Fibroblast of lung (primary cell): ENCODE results near the gene MRPS26.

Experiments used
- EZH2 ChIP-seq: IDR thresholded peaks from 2 replicates; pipeline ENCODE4 v1.5.1; 2012; ENCODE audit warnings: low read length, control low read depth, mild to moderate bottlenecking; ENCODE audit errors: missing control alignments
- TF ChIP-seq, protein P1 (sequence below), 2 donors: IDR thresholded peaks in 1 of 2; conservative IDR thresholded peaks in 1 of 2; 1 replicate in 1 of 2; 2 replicates in 1 of 2; pipeline ENCODE4 v1.5.1; 2011 to 2012; ENCODE audit warnings: low read length in 2 of 2, control low read depth in 1 of 2, inconsistent platforms in 1 of 2, low read depth in 1 of 2, mild to moderate bottlenecking in 1 of 2

DNA sequence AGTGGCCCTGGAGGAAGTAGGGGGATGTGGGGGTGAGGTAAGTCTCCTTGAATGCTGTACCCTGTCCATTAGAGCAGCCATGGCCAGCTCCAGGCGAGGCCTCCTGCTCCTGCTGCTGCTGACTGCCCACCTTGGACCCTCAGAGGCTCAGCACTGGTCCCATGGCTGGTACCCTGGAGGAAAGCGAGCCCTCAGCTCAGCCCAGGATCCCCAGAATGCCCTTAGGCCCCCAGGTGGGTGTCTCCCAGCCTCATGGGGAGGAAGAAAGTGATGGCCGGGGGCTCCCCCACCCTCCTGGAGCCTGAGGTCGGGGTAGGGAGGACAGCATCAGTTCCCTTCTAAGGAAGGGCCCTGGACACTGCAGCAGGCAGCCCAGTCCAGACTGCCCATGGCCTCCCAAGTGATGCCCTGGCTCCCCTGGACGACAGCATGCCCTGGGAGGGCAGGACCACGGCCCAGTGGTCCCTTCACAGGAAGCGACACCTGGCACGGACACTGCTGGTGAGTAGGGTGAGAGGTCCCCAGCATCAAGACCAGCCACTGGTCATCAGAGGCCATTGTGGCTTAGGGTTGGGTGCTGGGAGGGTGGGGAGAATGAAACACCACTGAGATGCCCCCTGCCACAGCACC, 1.4 kb upstream of the MRPS26 start:
- TF ChIP-seq, protein P1, sequence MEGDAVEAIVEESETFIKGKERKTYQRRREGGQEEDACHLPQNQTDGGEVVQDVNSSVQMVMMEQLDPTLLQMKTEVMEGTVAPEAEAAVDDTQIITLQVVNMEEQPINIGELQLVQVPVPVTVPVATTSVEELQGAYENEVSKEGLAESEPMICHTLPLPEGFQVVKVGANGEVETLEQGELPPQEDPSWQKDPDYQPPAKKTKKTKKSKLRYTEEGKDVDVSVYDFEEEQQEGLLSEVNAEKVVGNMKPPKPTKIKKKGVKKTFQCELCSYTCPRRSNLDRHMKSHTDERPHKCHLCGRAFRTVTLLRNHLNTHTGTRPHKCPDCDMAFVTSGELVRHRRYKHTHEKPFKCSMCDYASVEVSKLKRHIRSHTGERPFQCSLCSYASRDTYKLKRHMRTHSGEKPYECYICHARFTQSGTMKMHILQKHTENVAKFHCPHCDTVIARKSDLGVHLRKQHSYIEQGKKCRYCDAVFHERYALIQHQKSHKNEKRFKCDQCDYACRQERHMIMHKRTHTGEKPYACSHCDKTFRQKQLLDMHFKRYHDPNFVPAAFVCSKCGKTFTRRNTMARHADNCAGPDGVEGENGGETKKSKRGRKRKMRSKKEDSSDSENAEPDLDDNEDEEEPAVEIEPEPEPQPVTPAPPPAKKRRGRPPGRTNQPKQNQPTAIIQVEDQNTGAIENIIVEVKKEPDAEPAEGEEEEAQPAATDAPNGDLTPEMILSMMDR (conservative IDR thresholded peaks at IDR 0.05 in 1 of 2, IDR thresholded peaks at IDR 0.05 in 1 of 2; ENCODE audit: low read depth in 1 of 2, low read length in 2 of 2), result no peak
- no peak for TF ChIP-seq EZH2
